Measurements from ENCODE around the gene IRAK1. TPM values are rescaled to one million over a fixed set of nuclear protein-coding genes. Genes with fewer than 3 reads are reported as not detected.

IRAK1 gene
- total RNA-seq, 2 donors from 2014 or later: 71.0 to 83.9 TPM

GRCh38 chrX:154059729-154060245 is 40.1 kb upstream of the IRAK1 start:
- Histone ChIP-seq H3K36me3 (no peaks in the 10 kb centered on the region), H3K4me1 (ENCODE audit: control insufficient read depth in 1 of 2, low read depth in 2 of 2) (peaks cover 4 to 73% of the 10 kb centered on the region in 2 donors), H3K4me3 (no peak overlapping the region), H3K27ac (no peak overlapping the region), H3K27me3 (replicated peaks; ENCODE audit: insufficient read depth) (no peaks in the 10 kb centered on the region), H3K9me3 (no peaks in the 10 kb centered on the region)
- no peak for TF ChIP-seq CTCF (IDR thresholded peaks at IDR 0.05)
- ATAC-seq (ENCODE audit: insufficient number of reproducible peaks, low FRiP score, low read depth) (no peak), DNase-seq (ENCODE audit: low spot score) (no peak)

- DNase-seq (ENCODE audit: low spot score) (no peak), ATAC-seq (ENCODE audit: insufficient number of reproducible peaks, low FRiP score, low read depth) (no peak)
- Histone ChIP-seq H3K27ac (no peak overlapping the region), H3K4me1 (ENCODE audit: control insufficient read depth in 1 of 2, low read depth in 2 of 2) (peaks cover 4 to 68% of the 10 kb centered on the region in 2 donors), H3K4me3 (no peak overlapping the region), H3K36me3 (no peaks in the 10 kb centered on the region), H3K27me3 (replicated peaks; ENCODE audit: insufficient read depth) (no peaks in the 10 kb centered on the region), H3K9me3 (no peaks in the 10 kb centered on the region)
- TF ChIP-seq CTCF (IDR thresholded peaks at IDR 0.05): no peak
These were observed 39.5 kb upstream of the IRAK1 start for GRCh38 chrX:154059231-154059630.

- TF ChIP-seq CTCF (IDR thresholded peaks at IDR 0.05): no peak
- H3K36me3 ChIP-seq: no peaks in the 10 kb centered on the region
- no peaks in the 10 kb centered on the region for H3K27me3 ChIP-seq (replicated peaks; ENCODE audit: insufficient read depth)
- peaks cover 0 to 60% of the 10 kb centered on the region in 2 donors for H3K4me1 ChIP-seq (ENCODE audit: control insufficient read depth in 1 of 2, low read depth in 2 of 2)
- H3K9me3 ChIP-seq: no peaks in the 10 kb centered on the region
- no peak for ATAC-seq (ENCODE audit: insufficient number of reproducible peaks, low FRiP score, low read depth)
- DNase-seq (ENCODE audit: low spot score): no peak
- no peak overlapping the region for H3K27ac ChIP-seq
- no peak overlapping the region for H3K4me3 ChIP-seq
These were observed 38.7 kb upstream of the IRAK1 start for GRCh38 chrX:154058214-154058997.

- Histone ChIP-seq H3K4me3 (no peak overlapping the region), H3K27me3 (replicated peaks; ENCODE audit: insufficient read depth) (no peaks in the 10 kb centered on the region), H3K4me1 (ENCODE audit: control insufficient read depth in 1 of 2, low read depth in 2 of 2) (peaks cover 0 to 53% of the 10 kb centered on the region in 2 donors), H3K9me3 (no peaks in the 10 kb centered on the region), H3K27ac (no peak overlapping the region), H3K36me3 (no peaks in the 10 kb centered on the region)
- no peak for TF ChIP-seq CTCF (IDR thresholded peaks at IDR 0.05)
- DNase-seq (ENCODE audit: low spot score): no peak
- ATAC-seq (ENCODE audit: insufficient number of reproducible peaks, low FRiP score, low read depth): no peak
These were observed 38.1 kb upstream of the IRAK1 start for GRCh38 chrX:154057791-154058190.

- H3K27me3 ChIP-seq (replicated peaks; ENCODE audit: insufficient read depth): no peaks in the 10 kb centered on the region
- peaks cover 0 to 44% of the 10 kb centered on the region in 2 donors for H3K4me1 ChIP-seq (ENCODE audit: control insufficient read depth in 1 of 2, low read depth in 2 of 2)
- no peaks in the 10 kb centered on the region for H3K36me3 ChIP-seq
- H3K4me3 ChIP-seq: no peak overlapping the region
- DNase-seq (ENCODE audit: low spot score) (no peak), ATAC-seq (ENCODE audit: insufficient number of reproducible peaks, low FRiP score, low read depth) (no peak)
- no peak for TF ChIP-seq CTCF (IDR thresholded peaks at IDR 0.05)
- no peak overlapping the region for H3K27ac ChIP-seq
- no peaks in the 10 kb centered on the region for H3K9me3 ChIP-seq
These were observed 37.1 kb upstream of the IRAK1 start for GRCh38 chrX:154056770-154057241.
